ENCODE measurements around the gene PHC2. TPM values are rescaled to one million over a fixed set of nuclear protein-coding genes. Genes with fewer than 3 reads are reported as not detected.
A peak's percentile ranks its signal among the peaks of the same experiment; 100 is the strongest.

PHC2 gene
- total and polyA plus RNA-seq, 2 of the 13 experiments (the other 11 are each of a cell fraction or from before 2014, with no cell fraction given), result 52.5 to 84.9 TPM

DNA sequence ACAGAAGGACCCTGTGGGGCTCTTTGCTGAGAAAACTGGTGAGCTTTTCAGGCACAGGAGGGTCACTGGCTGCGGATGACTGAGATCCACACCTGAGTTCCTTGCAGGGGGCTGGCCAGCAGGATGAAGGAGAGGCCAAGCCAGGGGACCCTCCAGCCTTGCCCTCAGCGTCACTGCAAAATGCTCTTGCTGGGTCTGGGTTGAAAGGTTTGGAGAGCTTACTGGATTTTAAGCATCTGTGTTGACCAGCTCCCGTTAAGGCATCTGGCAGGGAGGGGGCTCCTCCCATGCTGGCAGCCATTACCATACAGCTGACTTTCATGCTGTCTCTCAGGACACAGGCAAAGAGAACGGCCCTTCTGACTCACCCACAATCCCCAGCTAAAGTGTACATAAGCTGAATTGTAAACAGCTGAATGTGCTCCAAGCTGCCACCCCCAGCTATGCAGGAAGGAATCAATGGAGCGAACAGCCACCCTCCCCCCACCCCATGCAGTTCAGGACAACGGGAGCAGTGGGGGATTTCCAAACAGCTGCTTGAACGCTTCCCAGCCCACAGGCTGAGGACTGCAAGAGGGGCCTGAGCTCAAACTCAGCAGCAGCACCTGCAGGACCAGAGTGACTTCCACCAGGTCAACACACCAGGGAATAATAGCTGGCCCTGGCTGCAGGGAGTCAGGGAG, 88.7 kb downstream of the PHC2 start (continued):
- no peak for TF ChIP-seq ZNF142 (CRISPR knock-in tag; IDR thresholded peaks at IDR 0.05)
- no peak for TF ChIP-seq SRSF9 (IDR thresholded peaks at IDR 0.05; ENCODE audit: borderline replicate concordance, insufficient read depth, low read depth, low read length, poor library complexity, severe bottlenecking)
- TF ChIP-seq SCMH1 (CRISPR knock-in tag; IDR thresholded peaks at IDR 0.05; ENCODE audit: borderline replicate concordance), result no peak
- TF ChIP-seq, protein P1, sequence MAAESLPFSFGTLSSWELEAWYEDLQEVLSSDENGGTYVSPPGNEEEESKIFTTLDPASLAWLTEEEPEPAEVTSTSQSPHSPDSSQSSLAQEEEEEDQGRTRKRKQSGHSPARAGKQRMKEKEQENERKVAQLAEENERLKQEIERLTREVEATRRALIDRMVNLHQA (CRISPR knock-in tag; IDR thresholded peaks at IDR 0.05), result no peak
- no peak for TF ChIP-seq PCBP2 (optimal IDR thresholded peaks at IDR 0.05; ENCODE audit: low read depth, low read length, poor library complexity, severe bottlenecking)
- no peak for TF ChIP-seq ZBTB40 (IDR thresholded peaks at IDR 0.05)
- TF ChIP-seq ZBTB40 (CRISPR knock-in tag; IDR thresholded peaks at IDR 0.05), result no peak
- no peak for TF ChIP-seq ETS1 (CRISPR knock-in tag; IDR thresholded peaks at IDR 0.05)
- peak; percentile 79; the same call in 1 of the 2 replicates for TF ChIP-seq ZNF614 (CRISPR knock-in tag; IDR thresholded peaks at IDR 0.05; ENCODE audit: borderline replicate concordance)
- peak; percentile 60 for TF ChIP-seq CEBPG (CRISPR knock-in tag; IDR thresholded peaks at IDR 0.05)
- TF ChIP-seq SAP130 (CRISPR knock-in tag; IDR thresholded peaks at IDR 0.05; ENCODE audit: low read depth), result peak; percentile 99
- TF ChIP-seq NCOA1 (CRISPR knock-in tag; IDR thresholded peaks at IDR 0.05), result no peak
- peak; percentile 84; the same call in 1 of the 2 replicates for TF ChIP-seq ZSCAN29 (CRISPR knock-in tag; conservative IDR thresholded peaks at IDR 0.05)

All from HepG2 (cell line).